OCI-LY7 (cell line): ENCODE results near the gene ABHD8. TPM values are rescaled to one million over a fixed set of nuclear protein-coding genes. Genes with fewer than 3 reads are reported as not detected.

Experiments
- BruUV-seq: library from RNA; stranded (reverse); fragments of 400-500 nt; replicated peaks from 2 replicates; lab custom pipeline; 2021; lab: Mats Ljungman, UMichigan
- CTCF ChIA-PET: fragments of 300-600 bp; sonication (Branson Sonifier 250); formaldehyde crosslinking; loops from one replicate; lab custom pipeline; 2022; ENCODE audit warnings: antibody characterized with exemption; ENCODE audit not compliant: unreplicated experiment; lab: Charles Lee
- POLR2A ChIA-PET: fragments of 300-600 bp; sonication (Branson Sonifier 250); formaldehyde crosslinking; loops from one replicate; lab custom pipeline; 2022; ENCODE audit warnings: antibody characterized with exemption; lab: Charles Lee
- DNase-seq: peaks from one replicate; pipeline ENCODE4 v3.0.0-alpha.2; 2015; ENCODE audit warnings: low spot score
- H2AFZ ChIP-seq: fragments of 200-600 bp; sonication (generic), shearing (Covaris generic); 2 replicates; pipeline ENCODE4 v1.6.1; 2014; ENCODE audit warnings: mild to moderate bottlenecking, antibody characterized with exemption, low read length, moderate library complexity
- H3K27ac ChIP-seq: fragments of 200-600 bp; sonication (generic); 2 replicates; pipeline ENCODE4 v1.5.1; 2014; ENCODE audit warnings: mixed run types, low read depth, mild to moderate bottlenecking, moderate library complexity, low read length, inconsistent platforms; ENCODE audit not compliant: poor library complexity, severe bottlenecking
- H3K36me3 ChIP-seq: fragments of 200-600 bp; sonication (generic); 2 replicates; pipeline ENCODE4 v1.6.1; 2014; ENCODE audit warnings: mild to moderate bottlenecking, antibody characterized with exemption, low read length, moderate library complexity, mixed read lengths; ENCODE audit not compliant: insufficient read depth
- H3K4me1 ChIP-seq: fragments of 200-600 bp; sonication (generic); 2 replicates; pipeline ENCODE4 v1.5.1; 2014; ENCODE audit warnings: mild to moderate bottlenecking, low read length; ENCODE audit not compliant: insufficient read depth, poor library complexity, severe bottlenecking
- H3K4me2 ChIP-seq: fragments of 200-600 bp; sonication (generic); 2 replicates; pipeline ENCODE4 v1.6.1; 2014; ENCODE audit warnings: mild to moderate bottlenecking, low read length
- H3K4me3 ChIP-seq: fragments of 200-600 bp; sonication (generic); 2 replicates; pipeline ENCODE4 v1.5.1; 2014; ENCODE audit warnings: mild to moderate bottlenecking, low read depth, low read length; ENCODE audit not compliant: poor library complexity, severe bottlenecking
- H3K79me2 ChIP-seq: fragments of 200-600 bp; sonication (generic); 2 replicates; pipeline ENCODE4 v1.6.1; 2016; ENCODE audit warnings: low read depth, mild to moderate bottlenecking, low read length, moderate library complexity, mixed read lengths; ENCODE audit not compliant: insufficient read depth
- H3K9me2 ChIP-seq: fragments of 200-600 bp; sonication (generic); 2 replicates; pipeline ENCODE4 v1.6.1; 2016; ENCODE audit warnings: mild to moderate bottlenecking, low read length, mixed read lengths; ENCODE audit not compliant: insufficient read depth
- H3K9me3 ChIP-seq: fragments of 200-600 bp; sonication (generic); 2 replicates; pipeline ENCODE4 v1.6.1; 2014; ENCODE audit warnings: mild to moderate bottlenecking, mixed run types, low read length, mixed read lengths
- H4K20me1 ChIP-seq: fragments of 200-600 bp; sonication (generic); 2 replicates; pipeline ENCODE4 v1.6.1; 2014; ENCODE audit warnings: mild to moderate bottlenecking, antibody characterized with exemption, low read length, moderate library complexity, mixed read lengths; ENCODE audit not compliant: insufficient read depth
- EZH2phosphoT487 ChIP-seq: fragments of 200-600 bp; sonication (generic); IDR thresholded peaks from 2 replicates; pipeline ENCODE4 v1.6.1; 2018; ENCODE audit warnings: low read depth, borderline replicate concordance, mild to moderate bottlenecking, mixed run types, antibody characterized with exemption, low read length, moderate library complexity, mixed read lengths
- intact Hi-C: fragments of 100-400 bp; cut with micrococcal nuclease; formaldehyde crosslinking; loops from one replicate; pipeline ENCODE4 v1.10.0; 2022; ENCODE audit not compliant: unreplicated experiment
- total RNA-seq, 2 experiments: library from RNA; depleted of rRNA in 1 of 2; stranded (reverse); fragments of >200 nt in 1 of 2; shearing (Covaris generic) in 1 of 2; gene quantifications; 2 replicates each; pipeline ENCODE4 v1.2.3, GENCODE V29; 2014 to 2022
- TF ChIP-seq, protein P1 (sequence below): fragments of 200-600 bp; sonication (generic); conservative IDR thresholded peaks from 2 replicates; pipeline ENCODE4 v1.5.1; 2014; ENCODE audit warnings: mild to moderate bottlenecking, antibody characterized with exemption, low read length, moderate library complexity, mixed read lengths

ABHD8 gene
- total RNA-seq, 2 experiments from 2014 or later: 11.6 to 18.9 TPM

DNA sequence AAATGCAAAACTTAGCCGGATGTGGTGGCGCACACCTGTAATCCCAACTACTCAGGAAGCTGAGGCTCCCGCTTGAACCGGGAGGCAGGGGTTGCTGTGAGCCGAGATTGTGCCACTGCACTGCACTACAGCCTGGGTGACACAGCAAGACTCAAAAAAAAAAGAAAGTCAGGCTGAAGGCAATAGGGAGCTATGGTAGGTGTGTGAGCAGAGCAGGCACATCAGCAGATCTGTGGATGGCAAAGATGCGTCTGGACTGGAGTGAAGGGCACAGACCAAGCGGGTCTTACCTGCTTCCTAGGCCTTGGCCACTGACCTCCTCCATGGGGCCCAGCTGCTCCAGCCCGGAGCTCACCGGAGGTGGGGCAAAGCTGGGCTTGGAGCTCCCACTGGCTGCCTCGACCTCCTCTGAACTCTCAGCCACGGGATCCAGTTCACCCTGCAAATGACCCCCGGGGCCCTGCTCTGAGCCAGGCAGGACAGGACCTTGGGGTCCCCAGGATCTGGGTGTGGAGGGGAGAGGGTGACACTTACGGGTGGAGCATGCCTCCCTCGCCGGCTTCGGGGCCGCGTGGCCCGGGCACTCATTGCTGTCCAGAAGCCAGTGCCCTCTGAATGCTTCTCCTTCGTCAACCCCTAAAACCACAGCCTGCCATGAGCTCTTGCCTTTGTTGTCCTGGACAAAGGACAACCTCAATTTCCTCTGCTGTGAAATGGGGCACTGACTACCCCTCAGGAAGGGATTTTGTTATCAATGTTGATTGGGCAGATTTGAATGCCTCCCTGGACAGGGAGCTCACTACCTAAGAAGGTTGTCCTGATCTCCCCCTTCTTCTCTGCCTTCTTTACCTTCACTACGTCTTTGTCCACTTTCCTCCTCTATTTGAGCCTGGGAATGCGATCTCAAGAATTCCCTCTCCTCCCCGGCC, 39.2 kb downstream of the ABHD8 start:
- H3K4me3 ChIP-seq: peak overlapping the region; percentile 21
- intact Hi-C loops: no loop called here
- H2AFZ ChIP-seq: peak overlapping the region; percentile 65; the same call in 1 of the 2 replicates
- H3K4me1 ChIP-seq: peaks cover 56% of the 10 kb centered on the region
- H3K27ac ChIP-seq: peak overlapping the region; percentile 51
- BruUV-seq: no TSS peak
- ChIA-PET CTCF (interaction anchor here (0.6 to 1.0 kb wide), 3 partner anchors 18 to 41 kb away, joined by 3 read pairs; no protein-coding TSS in a partner anchor), POLR2A (interaction anchor here (0.7 to 2.4 kb wide), 4 partner anchors 12 to 1233 kb away, joined by 3 to 19 read pairs (median 6); partner anchors contain the start of gene ANKLE1)
- TF ChIP-seq EZH2phosphoT487: no peak
- TF ChIP-seq, protein P1, sequence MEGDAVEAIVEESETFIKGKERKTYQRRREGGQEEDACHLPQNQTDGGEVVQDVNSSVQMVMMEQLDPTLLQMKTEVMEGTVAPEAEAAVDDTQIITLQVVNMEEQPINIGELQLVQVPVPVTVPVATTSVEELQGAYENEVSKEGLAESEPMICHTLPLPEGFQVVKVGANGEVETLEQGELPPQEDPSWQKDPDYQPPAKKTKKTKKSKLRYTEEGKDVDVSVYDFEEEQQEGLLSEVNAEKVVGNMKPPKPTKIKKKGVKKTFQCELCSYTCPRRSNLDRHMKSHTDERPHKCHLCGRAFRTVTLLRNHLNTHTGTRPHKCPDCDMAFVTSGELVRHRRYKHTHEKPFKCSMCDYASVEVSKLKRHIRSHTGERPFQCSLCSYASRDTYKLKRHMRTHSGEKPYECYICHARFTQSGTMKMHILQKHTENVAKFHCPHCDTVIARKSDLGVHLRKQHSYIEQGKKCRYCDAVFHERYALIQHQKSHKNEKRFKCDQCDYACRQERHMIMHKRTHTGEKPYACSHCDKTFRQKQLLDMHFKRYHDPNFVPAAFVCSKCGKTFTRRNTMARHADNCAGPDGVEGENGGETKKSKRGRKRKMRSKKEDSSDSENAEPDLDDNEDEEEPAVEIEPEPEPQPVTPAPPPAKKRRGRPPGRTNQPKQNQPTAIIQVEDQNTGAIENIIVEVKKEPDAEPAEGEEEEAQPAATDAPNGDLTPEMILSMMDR: no peak
- peaks cover 3% of the 10 kb centered on the region; the same call in 1 of the 2 replicates for H3K36me3 ChIP-seq
- DNase-seq: no peak
- H4K20me1 ChIP-seq: no peaks in the 10 kb centered on the region
- peaks cover 16% of the 10 kb centered on the region for H3K79me2 ChIP-seq
- no peaks in the 10 kb centered on the region for H3K9me2 ChIP-seq
- no peaks in the 10 kb centered on the region for H3K9me3 ChIP-seq
- peak overlapping the region; percentile 62 for H3K4me2 ChIP-seq

DNA sequence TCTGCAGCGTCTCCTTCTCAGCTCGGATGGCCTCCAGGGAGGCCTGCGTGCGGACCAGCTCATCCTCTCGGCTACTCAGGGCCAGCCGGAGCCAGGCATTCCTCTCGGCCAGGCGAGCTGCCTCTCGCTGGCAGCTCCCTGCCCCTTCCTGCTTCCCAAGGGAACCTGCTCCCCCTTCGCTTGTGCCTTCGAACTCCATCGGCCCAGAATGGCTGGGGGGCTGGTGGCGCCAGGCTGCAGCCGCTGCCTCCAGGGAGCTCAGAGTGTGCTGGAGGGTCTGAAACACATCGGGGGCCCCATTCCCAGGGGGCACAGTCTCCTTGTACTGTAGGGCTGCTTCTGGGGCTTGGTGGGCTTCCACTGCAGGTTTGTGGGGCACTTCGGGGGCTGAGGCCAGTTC, 40.7 kb downstream of the ABHD8 start:
- POLR2A ChIA-PET: interaction anchor here (0.6 to 0.9 kb wide), 2 partner anchors 14 to 302 kb away, joined by 3 read pairs; no protein-coding TSS in a partner anchor
- no peak overlapping the region for H3K4me3 ChIP-seq
- intact Hi-C loops: no loop called here

More for the DNA sequence above, 40.7 kb downstream of the ABHD8 start:
- H4K20me1 ChIP-seq: no peaks in the 10 kb centered on the region
- no peak for DNase-seq
- no peak overlapping the region for H3K4me2 ChIP-seq
- no peaks in the 10 kb centered on the region for H3K36me3 ChIP-seq
- H3K4me1 ChIP-seq: peaks cover 46% of the 10 kb centered on the region
- H3K79me2 ChIP-seq: peaks cover 3% of the 10 kb centered on the region
- H3K9me3 ChIP-seq: no peaks in the 10 kb centered on the region
- no peak overlapping the region for H3K27ac ChIP-seq
- H3K9me2 ChIP-seq: no peaks in the 10 kb centered on the region
- CTCF ChIA-PET: interaction anchor here (1.5 kb wide), 1 partner anchor 43 kb away, joined by 3 read pairs; no protein-coding TSS in a partner anchor
- TF ChIP-seq, protein P1: no peak
- no peak for TF ChIP-seq EZH2phosphoT487
- H2AFZ ChIP-seq: no peak overlapping the region
- no TSS peak for BruUV-seq
